RWPE2 (cell line): ENCODE results near the gene NAT10.

Experiments used
- ATAC-seq: fragments of 200-7000 bp; cut with Tn5 transposase; 3 replicates; pipeline ENCODE4 v1.9.1; 2021; ENCODE audit warnings: low read depth
- DNase-seq: peaks from one replicate; pipeline ENCODE4 v3.0.0-alpha.2; 2020; ENCODE audit warnings: low spot score
- H3K27ac ChIP-seq: fragments of 450-650 bp; 2 replicates; pipeline ENCODE4 v1.5.1; 2017; ENCODE audit warnings: mild to moderate bottlenecking; ENCODE audit not compliant: poor library complexity, severe bottlenecking
- H3K27me3 ChIP-seq: fragments of 250-450 bp; sonication (Bioruptor Pico); 2 replicates; pipeline ENCODE4 v1.5.1; 2021; ENCODE audit warnings: mild to moderate bottlenecking, moderate library complexity; ENCODE audit not compliant: insufficient read depth, poor library complexity, severe bottlenecking
- H3K36me3 ChIP-seq: fragments of 250-450 bp; sonication (Bioruptor Pico); 2 replicates; pipeline ENCODE4 v1.5.1; 2020; ENCODE audit warnings: low read depth, mild to moderate bottlenecking, moderate library complexity
- H3K4me1 ChIP-seq: fragments of 250-450 bp; sonication (Bioruptor Pico); 2 replicates; pipeline ENCODE4 v1.5.1; 2021; ENCODE audit warnings: mild to moderate bottlenecking, moderate library complexity; ENCODE audit not compliant: insufficient read depth, poor library complexity, severe bottlenecking
- H3K4me3 ChIP-seq: fragments of 250-450 bp; sonication (Bioruptor Pico); 2 replicates; pipeline ENCODE4 v1.5.1; 2021; ENCODE audit warnings: mild to moderate bottlenecking, moderate library complexity; ENCODE audit not compliant: severe bottlenecking
- H3K9me3 ChIP-seq: fragments of 250-450 bp; sonication (Bioruptor Pico); 2 replicates; pipeline ENCODE4 v1.5.1; 2021; ENCODE audit warnings: mild to moderate bottlenecking, moderate library complexity; ENCODE audit not compliant: severe bottlenecking
- CTCF ChIP-seq: fragments of 450-650 bp; IDR thresholded peaks from one replicate; pipeline ENCODE4 v1.5.1; 2017; ENCODE audit warnings: mild to moderate bottlenecking, moderate library complexity; ENCODE audit not compliant: poor library complexity, severe bottlenecking

NAT10 gene

GRCh38 chr11:34143048-34143447 lies 37.6 kb downstream of the NAT10 start:
- no peak for DNase-seq
- H3K4me1 ChIP-seq: no peaks in the 10 kb centered on the region
- TF ChIP-seq CTCF: no peak
- ATAC-seq: no peak
- H3K27me3 ChIP-seq: no peaks in the 10 kb centered on the region
- H3K9me3 ChIP-seq: no peaks in the 10 kb centered on the region
- H3K36me3 ChIP-seq: peaks cover 98% of the 10 kb centered on the region
- no peak overlapping the region for H3K4me3 ChIP-seq
- no peak overlapping the region for H3K27ac ChIP-seq

GRCh38 chr11:34145073-34145472 lies 39.6 kb downstream of the NAT10 start:
- Histone ChIP-seq H3K9me3 (no peaks in the 10 kb centered on the region), H3K27ac (no peak overlapping the region), H3K4me1 (no peaks in the 10 kb centered on the region), H3K36me3 (peaks cover 96% of the 10 kb centered on the region), H3K4me3 (no peak overlapping the region), H3K27me3 (no peaks in the 10 kb centered on the region)
- no peak for TF ChIP-seq CTCF
- DNase-seq (no peak), ATAC-seq (no peak)

GRCh38 chr11:34145847-34146381 lies 40.5 kb downstream of the NAT10 start:
- no peak for TF ChIP-seq CTCF
- Histone ChIP-seq H3K4me1 (no peaks in the 10 kb centered on the region), H3K27me3 (no peaks in the 10 kb centered on the region), H3K9me3 (no peaks in the 10 kb centered on the region), H3K4me3 (no peak overlapping the region), H3K27ac (no peak overlapping the region), H3K36me3 (peaks cover 93% of the 10 kb centered on the region)
- DNase-seq (no peak), ATAC-seq (no peak)

GRCh38 chr11:34146411-34146810 lies 41.0 kb downstream of the NAT10 start:
- ATAC-seq (no peak), DNase-seq (no peak)
- no peaks in the 10 kb centered on the region for H3K4me1 ChIP-seq
- peaks cover 88% of the 10 kb centered on the region for H3K36me3 ChIP-seq
- no peak overlapping the region for H3K4me3 ChIP-seq
- no peaks in the 10 kb centered on the region for H3K27me3 ChIP-seq
- no peaks in the 10 kb centered on the region for H3K9me3 ChIP-seq
- no peak overlapping the region for H3K27ac ChIP-seq
- TF ChIP-seq CTCF: no peak

GRCh38 chr11:34146866-34147265 lies 41.4 kb downstream of the NAT10 start:
- no peaks in the 10 kb centered on the region for H3K27me3 ChIP-seq

More at GRCh38 chr11:34146866-34147265, 41.4 kb downstream of the NAT10 start:
- Histone ChIP-seq H3K4me1 (no peaks in the 10 kb centered on the region), H3K9me3 (no peaks in the 10 kb centered on the region), H3K27ac (no peak overlapping the region), H3K4me3 (no peak overlapping the region), H3K36me3 (peaks cover 84% of the 10 kb centered on the region)
- TF ChIP-seq CTCF: no peak
- ATAC-seq (no peak), DNase-seq (no peak)
